Measurements from ENCODE around the gene GTF3A. TPM values are rescaled to one million over a fixed set of nuclear protein-coding genes. Genes with fewer than 3 reads are reported as not detected.
"Not testable (repeated sequence)": the region's sequence is repeated elsewhere in the genome, so short reads cannot be mapped to it uniquely, and the experiment has no call there.

GTF3A gene
- 211 TPM for total RNA-seq
- long read RNA-seq, transcript GTF3A-201 (9 exons, 1,383 nt) = major isoform, 322 of 385 reads
- long read RNA-seq, transcript GTF3A-202 (8 exons, 1,191 nt) = minor isoform, 19 of 385 reads
- long read RNA-seq, partial matches to known transcripts = 10 of 385 reads
- long read RNA-seq, other reads (novel, unspliced or antisense) = 33 of 385 reads

DNA sequence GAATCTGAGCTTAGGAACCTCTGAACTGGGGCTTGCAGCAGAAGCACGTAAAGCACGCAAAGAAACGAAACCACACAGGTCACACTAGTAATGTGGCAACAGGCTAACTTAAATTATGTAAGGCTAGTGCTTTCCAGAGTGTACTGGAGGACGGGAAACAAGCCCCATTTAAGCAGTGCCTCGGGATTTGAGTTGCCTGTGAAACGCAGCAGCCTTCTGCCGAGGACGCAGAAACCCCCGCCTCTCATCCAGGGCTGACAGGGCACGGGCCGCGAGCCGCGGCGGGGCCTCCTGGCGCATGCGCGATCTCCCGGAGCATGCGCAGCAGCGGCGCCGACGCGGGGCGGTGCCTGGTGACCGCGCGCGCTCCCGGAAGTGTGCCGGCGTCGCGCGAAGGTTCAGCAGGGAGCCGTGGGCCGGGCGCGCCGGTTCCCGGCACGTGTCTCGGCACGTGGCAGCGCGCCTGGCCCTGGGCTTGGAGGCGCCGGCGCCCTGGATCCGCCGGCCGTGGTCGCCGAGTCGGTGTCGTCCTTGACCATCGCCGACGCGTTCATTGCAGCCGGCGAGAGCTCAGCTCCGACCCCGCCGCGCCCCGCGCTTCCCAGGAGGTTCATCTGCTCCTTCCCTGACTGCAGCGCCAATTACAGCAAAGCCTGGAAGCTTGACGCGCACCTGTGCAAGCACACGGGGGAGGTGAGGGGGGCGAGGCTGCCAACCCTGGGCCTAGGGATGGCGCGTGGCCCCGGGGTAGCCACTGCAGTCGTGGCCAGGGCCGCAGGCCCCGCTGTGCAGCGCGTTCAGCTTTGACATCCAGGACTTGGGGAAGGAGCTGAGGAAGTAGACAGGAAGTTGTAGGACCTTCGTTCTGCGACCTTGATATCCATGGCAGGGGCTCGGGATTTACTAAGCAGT is at the start of gene GTF3A:
TSS of gene GTF3A (plus strand) at position 374 of the 912 bp plus-strand sequence.
- intact Hi-C loops (cut with DNase I) = loop anchor here (10.0 kb wide), 1 partner anchor 200 kb away; the partner anchor contains the start of genes LNX2 and POLR1D
- ATAC-seq (ENCODE audit: poor library complexity) = peak; percentile 97
- peak; percentile 91 for DNase-seq

DNA sequence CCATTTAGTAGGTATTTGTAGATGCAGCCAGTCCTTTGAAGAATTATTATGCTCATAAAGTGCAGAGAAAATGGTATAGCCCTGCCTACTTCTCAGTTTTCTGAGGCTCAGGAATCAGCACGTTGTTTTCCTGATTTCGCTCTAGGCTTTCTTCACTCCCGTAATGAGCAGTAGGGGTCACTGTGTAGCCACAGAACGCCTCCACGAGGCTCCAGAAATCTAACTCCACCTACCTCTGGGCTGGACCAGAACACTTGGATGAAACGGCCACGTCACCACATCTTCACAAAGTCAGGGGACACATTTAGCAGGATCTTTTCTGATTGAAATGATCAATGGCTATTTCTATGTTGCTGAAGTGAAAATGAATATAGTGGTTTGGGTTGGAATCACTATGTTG is 49.8 kb upstream of the GTF3A start:
- no peak for DNase-seq
- peak; percentile 98 for ATAC-seq (ENCODE audit: poor library complexity)
- intact Hi-C loops (cut with DNase I) = loop anchor here (2.0 kb wide), 3 partner anchors 158 to 610 kb away; no protein-coding TSS in a partner anchor

DNA sequence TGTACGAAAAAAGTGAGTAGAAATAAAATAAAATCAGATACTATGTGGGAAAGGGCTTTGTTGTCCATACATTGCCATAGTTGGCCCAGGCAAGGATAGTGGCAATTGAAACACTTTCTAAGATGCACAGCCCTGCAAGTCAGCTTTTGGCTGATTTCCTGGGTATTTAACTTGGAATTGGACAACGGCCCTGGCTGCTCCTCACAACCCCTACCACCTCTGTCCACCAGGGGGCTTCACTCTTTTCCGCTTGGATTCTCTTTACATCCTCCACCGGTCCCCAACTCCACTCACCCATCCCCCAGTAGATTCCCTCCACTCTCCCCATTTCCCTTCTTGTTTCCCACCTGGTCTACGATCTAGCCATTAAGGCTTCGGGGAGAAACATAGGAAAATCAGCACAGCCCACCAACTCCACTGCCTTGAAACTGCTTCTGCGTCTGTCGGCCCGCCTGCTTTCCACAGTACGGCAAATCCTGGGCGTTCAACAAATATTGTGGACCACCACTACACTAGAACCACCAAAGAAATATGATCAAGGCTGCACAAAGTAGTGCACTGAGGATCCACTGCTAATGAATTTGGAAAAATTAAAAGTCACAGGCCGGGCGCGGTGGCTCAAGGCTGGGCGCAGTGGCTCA is 48.6 kb upstream of the GTF3A start:
- intact Hi-C loops (cut with DNase I) = loop anchor here (2.0 kb wide), 3 partner anchors 157 to 609 kb away; no protein-coding TSS in a partner anchor
- ATAC-seq (ENCODE audit: poor library complexity) = peak; percentile 78
- no peak for DNase-seq

DNA sequence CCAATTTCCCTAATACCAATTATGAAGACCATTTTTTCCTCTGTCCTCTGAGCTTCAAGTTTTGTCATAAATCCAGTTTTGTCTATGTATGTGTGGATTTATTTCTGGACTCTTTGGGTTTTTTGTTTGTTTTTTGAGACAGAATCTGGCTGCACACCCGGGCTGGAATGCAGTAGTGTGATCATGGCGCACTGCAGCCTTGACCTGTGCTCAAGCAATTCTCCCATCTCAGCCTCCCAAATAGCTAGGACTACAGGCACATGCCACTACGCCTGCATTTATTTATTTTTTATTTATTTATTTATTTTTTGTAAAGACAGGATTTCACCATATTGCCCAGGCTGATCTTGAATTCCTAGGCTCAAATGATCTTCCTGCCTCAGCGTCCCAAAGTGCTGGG is 45.3 kb upstream of the GTF3A start:
- intact Hi-C loops (cut with DNase I) = no loop called here
- no peak for DNase-seq
- no peak for ATAC-seq (ENCODE audit: poor library complexity)

DNA sequence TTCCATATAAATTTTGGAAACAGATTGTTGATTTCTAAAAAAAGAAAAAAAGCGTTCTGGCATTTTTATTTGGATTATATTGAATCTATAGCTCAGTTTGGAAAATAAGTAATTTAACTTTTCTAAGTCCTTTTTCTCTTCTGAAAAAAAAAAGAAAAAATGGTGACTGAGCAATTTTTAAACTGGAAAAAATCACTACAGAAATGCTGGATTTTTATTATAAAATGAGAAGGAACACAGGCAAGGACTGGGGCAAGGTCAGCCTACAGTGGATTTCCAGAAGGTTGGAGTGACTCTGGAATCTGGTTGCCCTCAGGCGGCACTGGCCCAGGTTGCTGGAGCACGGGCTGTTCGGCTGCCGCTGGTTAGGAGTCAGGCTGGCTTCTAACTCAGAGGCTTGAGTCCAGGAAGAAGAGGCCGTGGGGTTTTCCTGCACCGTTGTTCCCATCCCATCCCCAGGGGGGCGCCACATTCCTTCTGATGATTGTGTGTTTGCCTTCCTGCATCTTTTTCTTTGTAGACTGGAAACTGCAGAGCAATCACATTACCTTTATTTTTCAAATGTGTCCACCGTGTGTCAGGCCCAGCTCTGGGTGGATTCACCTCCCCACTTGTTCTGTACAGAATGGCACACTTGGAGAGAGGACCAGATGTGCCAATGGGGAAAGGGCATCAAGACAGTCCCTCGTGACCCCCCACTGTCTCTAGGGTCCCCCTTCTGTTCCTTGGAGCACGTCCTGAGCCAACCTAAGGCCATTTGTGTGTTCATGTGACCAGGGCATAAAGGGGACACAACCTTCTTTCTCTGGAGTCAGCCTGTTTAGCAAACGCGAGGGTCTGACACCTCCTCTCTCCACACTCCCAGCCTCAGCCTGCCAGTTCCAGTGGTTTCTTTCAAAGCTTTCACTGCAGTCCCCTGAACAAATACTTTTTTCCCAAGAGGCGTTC is 44.5 kb upstream of the GTF3A start:
- DNase-seq (peak; percentile 71), ATAC-seq (ENCODE audit: poor library complexity) (peak; percentile 60)
- intact Hi-C loops (cut with DNase I) = no loop called here

DNA sequence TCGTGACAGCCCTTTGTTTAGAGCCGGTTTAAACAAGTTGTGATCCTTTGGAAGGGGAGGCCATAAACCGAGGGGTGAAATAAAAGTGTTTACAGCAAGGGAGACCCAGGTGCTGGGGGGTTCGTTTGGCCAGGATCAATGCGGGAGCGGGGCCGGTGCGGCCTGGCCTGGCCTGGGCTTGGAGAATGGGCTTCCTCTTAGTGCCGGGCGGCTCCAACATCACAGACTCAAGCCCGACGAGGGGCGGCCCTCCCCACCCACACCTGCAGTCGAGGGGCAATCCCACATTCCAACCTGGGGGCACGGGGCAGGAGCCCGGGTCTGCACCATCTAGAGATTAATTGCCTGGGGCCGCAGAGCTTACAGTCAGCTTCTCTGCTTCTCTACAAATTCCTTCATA is 42.8 kb upstream of the GTF3A start:
- no peak for ATAC-seq (ENCODE audit: poor library complexity)
- intact Hi-C loops (cut with DNase I) = no loop called here
- DNase-seq = no peak

DNA sequence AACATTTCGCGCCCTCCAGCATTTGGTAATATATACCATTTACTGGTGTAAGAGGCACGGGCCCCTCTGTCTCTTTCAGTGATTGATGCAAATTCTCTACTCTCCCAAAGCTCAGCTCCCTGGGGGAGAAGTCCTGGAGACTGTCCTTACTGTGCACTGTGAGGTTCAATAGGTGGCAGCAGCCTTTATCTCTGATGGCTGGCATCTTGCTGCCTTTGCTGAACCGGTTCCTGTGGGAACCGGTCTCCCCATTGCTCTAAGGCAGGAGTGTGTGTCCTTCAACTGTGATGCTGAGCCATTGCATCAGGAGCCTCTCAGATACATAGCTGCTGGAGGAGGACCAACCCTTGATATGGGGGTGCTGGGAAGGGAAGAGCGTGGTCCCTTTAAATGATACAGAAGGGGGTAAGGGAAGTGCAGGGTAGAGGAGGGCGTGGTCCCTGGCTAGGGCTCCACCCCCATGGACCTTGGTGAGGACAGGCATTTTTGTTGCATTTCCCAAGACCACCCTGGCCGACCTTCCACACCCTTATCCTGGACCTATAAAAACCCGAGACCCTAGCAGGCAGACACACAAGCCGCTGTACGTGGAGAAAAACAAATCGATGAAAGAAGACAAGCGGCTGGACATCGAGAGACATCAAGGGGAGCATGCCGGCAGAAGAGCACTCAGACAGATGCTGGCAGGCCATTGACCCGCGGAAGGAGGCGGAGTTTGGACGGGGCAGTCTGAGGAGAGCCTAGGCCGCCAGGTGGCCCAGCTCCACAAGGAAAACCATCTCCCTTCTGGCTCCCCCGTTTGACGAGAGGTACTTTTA is 41.1 kb upstream of the GTF3A start:
- ATAC-seq (ENCODE audit: poor library complexity) = no peak
- DNase-seq = no peak
- intact Hi-C loops (cut with DNase I) = no loop called here

DNA sequence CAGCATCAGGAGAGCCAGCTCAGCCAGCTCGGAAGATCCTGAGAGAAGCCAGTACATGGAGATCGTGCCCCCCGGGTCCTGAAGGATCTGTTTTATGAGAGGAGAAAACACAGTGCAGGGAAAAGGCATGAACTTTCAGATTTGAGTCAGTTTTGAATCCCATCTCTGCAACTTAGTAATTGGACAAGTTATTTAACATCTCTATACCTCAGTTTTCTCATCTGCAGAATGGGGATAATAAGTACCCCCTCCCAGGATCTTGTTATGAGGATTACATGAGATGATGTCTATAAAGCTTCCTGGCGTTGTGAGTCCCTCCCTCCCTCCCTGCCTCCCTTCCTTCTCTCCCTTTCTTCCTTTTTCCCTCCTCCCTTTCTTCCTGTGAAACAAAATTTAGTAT is 40.1 kb upstream of the GTF3A start:
- ATAC-seq (ENCODE audit: poor library complexity) (no peak), DNase-seq (no peak)
- intact Hi-C loops (cut with DNase I) = no loop called here

DNA sequence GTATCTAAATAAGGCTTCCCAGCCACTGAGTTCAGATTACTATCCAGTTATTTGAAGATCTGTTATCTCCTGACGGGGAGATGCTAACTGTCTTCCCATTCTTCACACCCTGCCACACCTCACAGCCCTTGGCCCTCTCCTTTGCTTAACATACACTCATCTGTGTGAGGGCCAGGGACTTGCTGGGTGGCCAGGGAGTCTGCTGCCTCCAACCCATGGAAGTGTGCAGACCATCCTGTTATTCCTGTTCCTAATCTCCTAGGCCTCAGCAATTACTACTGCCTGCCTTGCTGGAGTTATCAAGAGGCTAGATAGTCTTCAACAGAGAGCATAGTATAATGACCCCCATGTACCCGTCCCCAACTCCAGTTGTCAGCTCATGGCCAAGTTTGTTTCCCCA is 36.2 kb upstream of the GTF3A start:
- DNase-seq (no peak), ATAC-seq (ENCODE audit: poor library complexity) (no peak)
- intact Hi-C loops (cut with DNase I) = no loop called here

DNA sequence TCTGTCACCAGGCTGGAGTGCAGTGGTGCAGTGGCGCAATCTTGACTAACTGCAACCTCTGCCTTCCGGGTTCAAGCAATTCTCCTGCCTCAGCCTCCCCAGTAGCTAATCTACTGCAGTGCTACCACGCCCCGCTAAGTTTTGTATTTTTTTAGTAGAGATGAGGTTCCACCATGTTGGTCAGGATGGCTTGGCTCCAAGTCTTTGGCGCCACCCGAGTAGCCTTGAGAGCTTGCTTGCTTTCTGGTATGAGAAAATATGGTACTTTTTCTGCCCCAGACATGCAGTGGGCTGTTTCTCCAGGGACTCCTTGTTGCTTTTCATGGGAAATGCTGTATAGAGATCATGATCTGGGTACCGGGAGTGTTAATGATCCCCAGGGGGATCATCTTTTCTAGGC is 34.5 kb upstream of the GTF3A start:
- intact Hi-C loops (cut with DNase I) = no loop called here
- DNase-seq (no peak), ATAC-seq (ENCODE audit: poor library complexity) (no peak)

DNA sequence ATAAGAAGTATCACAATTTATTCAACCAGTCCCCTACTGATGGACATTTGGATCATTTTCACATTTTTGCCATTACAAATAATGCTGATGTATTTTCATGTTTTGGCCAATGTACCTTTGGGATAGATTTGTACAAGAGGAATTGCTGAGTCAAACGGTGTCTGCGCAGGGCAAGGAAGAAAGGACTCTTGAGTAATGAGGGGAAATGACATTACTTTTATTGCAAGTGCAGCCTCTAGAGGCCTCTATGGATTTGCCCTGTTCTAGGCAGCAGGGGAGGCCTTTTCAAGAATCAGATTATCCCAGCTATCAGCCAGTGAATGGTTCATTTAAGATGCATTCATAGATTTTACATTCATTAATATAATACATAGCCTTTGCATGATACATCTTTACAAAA is 32.9 kb upstream of the GTF3A start:
- no peak for ATAC-seq (ENCODE audit: poor library complexity)
- no peak for DNase-seq
- intact Hi-C loops (cut with DNase I) = no loop called here

DNA sequence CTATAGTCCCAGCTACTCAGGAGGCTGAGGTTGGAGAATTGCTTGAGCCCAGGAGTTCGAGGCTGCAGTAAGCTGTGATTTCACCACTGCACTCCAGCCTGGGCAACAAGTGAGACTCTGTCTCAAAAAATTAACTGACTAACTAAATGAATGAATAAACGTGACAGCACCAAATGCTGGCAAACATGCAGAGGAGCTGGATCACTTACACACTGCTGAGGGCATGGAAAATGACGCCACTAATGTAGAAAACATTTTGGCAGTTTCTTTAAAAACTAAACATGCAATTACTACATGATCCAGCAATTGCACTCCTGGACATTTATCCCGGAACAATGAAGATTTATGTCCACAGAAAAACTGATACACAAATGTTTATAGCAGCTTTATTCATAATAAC is 31.3 kb upstream of the GTF3A start:
- ATAC-seq (ENCODE audit: poor library complexity) = no peak
- intact Hi-C loops (cut with DNase I) = no loop called here
- no peak for DNase-seq

DNA sequence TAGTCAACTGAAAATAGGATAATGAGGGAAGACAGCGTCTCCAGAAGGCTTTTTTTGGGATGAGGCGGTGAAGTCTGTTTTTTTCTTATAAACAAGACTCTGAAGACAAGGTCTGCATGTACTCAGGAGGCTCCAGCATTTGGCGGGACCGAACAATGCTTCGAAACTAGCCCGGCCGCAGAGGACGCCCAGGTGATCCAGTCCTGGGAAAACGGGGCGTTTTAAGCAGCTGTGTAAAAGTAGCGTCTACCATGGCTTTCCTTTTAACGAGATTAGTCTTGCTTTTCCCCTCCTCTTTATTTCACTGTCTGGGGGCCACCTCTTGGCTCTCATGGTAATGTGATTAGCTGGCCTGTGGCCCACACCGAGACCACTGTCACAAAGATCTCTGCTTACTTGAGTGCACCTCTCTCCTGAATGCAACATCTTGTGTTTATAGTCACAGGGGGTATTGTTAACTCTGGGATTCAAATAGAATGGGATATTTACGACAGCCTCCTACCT is 29.4 kb upstream of the GTF3A start:
- intact Hi-C loops (cut with DNase I) = no loop called here
- DNase-seq (no peak), ATAC-seq (ENCODE audit: poor library complexity) (no peak)

DNA sequence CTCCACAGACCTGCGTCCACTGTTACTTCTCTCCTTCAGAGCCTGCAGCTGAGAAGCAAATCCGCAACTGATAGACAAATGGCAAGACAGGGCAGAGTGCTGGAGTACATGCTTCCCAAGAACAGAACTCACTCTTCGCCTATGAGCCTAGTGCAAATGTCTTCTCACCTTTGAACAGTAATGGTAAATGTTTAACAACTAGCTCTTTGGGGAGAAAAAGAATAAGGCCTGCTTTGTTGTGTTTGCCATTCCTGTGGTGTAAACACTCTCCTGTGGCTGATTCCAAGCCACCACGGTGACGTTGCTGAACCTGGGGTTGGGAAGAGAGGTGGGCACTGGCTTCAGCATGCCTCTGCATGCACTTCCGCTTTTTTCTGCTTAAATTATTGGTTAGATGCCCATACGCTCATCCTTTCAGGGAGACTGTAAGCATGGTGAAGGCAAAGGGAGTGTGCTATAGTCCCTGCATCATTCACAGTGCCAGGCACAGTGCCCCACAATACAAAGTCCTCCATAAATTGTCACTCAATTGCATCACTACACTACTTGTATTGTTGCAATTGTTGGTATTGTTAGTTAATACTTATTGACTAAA is 28.1 kb upstream of the GTF3A start:
- DNase-seq = no peak
- ATAC-seq (ENCODE audit: poor library complexity) = no peak
- intact Hi-C loops (cut with DNase I) = no loop called here

DNA sequence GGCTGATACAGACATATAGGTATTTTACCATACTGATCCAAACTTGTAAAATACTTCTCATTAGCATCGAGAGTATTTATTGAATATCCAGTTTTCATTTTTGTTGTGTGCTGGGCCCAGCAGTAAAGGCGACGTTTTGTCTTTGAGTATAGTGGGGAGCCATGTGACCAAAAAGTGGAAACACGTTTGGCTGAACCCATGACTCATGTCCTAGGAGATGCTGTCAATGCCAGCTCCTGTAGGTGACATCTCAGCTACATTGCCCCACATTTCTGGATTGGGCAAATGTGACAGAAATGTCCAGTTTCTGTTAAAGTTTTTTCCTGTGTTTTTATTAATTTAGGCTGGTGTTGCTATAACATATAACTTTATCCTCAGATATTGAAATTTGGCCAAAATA is 26.1 kb upstream of the GTF3A start:
- no peak for ATAC-seq (ENCODE audit: poor library complexity)

DNA sequence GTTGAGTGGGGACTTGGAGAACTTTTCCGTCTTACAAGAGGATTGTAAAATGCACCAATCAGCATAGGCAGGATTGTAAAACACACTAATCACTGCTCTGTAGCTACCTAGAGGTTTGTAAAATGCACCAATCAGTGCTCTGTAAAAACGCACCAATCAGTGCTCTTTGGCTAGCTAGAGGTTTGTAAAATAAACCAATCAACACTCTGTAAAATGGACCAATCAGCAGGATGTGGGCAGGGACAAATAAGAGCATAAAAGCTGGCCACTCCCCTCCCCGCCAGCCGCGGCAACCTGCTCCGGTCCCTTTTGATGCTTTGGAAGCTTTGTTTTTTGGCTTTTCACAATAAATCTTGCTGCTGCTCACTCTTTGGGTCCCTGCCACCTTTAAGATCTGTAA is 24.0 kb upstream of the GTF3A start:
- not testable (repeated sequence) for ATAC-seq (ENCODE audit: poor library complexity); DNase-seq
- intact Hi-C loops (cut with DNase I) = loop anchor here (10.0 kb wide), 1 partner anchor 394 kb away; the partner anchor contains the start of gene GSX1

More for the DNA sequence above, 26.1 kb upstream of the GTF3A start:
- intact Hi-C loops (cut with DNase I) = no loop called here
- no peak for DNase-seq

DNA sequence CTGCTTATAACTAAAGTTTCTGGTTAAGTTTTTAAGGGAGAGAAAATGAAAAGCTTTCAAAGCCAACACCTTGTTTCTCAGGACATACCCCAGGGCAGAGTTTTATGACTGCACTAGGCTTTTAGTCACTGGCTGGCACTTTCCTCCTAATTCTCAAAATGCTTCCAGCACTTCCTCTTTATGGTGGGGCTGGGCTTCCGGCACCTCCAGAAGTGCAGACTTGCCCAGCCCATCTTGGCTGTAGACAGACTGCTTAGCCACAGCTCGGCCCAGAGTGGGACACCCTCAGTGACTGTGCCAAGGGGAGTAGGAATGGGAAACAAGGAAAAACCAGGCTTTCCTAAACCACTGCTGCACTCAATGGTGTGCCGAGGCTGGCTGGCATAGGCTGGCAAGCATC is 23.2 kb upstream of the GTF3A start:
- ATAC-seq (ENCODE audit: poor library complexity) (peak; percentile 42), DNase-seq (peak; percentile 51)
- intact Hi-C loops (cut with DNase I) = loop anchor here (10.0 kb wide), 1 partner anchor 394 kb away; the partner anchor contains the start of gene GSX1

All from Right ventricle myocardium superior (tissue), 1 donor.